Spleen (tissue), 11 donors: ENCODE results near the gene CCND2. TPM values are rescaled to one million over a fixed set of nuclear protein-coding genes. Genes with fewer than 3 reads are reported as not detected.

Experiments used
- DNase-seq: peaks from one replicate; pipeline ENCODE4 v3.0.0-alpha.2; 2020
- H3K27ac ChIP-seq, 8 donors: fragments of 200-600 bp; sonication (generic) in 7 of 8; 1 replicate in 4 of 8; 2 replicates in 4 of 8; pipeline versions ENCODE4 v1.5.0 to v1.8.0; 2016 to 2021; ENCODE audit warnings: inconsistent platforms in 4 of 8, mild to moderate bottlenecking in 4 of 8, moderate library complexity in 1 of 8
- H3K27me3 ChIP-seq, 7 donors: fragments of 200-600 bp; sonication (generic) in 6 of 7; replicated peaks in 1 of 7; 1 replicate in 4 of 7; 2 replicates in 3 of 7; pipeline versions ENCODE4 v1.5.0 to v1.8.0; 2016 to 2021; ENCODE audit warnings: inconsistent platforms in 3 of 7, mild to moderate bottlenecking in 1 of 7
- H3K36me3 ChIP-seq, 6 donors: fragments of 200-600 bp; sonication (generic) in 5 of 6; 1 replicate in 4 of 6; 2 replicates in 2 of 6; pipeline versions ENCODE4 v1.5.0 to v1.8.0; 2016 to 2021; ENCODE audit warnings: inconsistent platforms in 2 of 6
- H3K4me1 ChIP-seq, 6 donors: fragments of 200-600 bp; sonication (generic) in 5 of 6; 1 replicate in 3 of 6; 2 replicates in 3 of 6; pipeline versions ENCODE4 v1.5.0 to v1.8.0; 2016 to 2021; ENCODE audit warnings: inconsistent platforms in 3 of 6
- H3K4me3 ChIP-seq, 8 donors: fragments of 200-600 bp; sonication (generic) in 7 of 8; 1 replicate in 4 of 8; 2 replicates in 4 of 8; pipeline versions ENCODE4 v1.5.0 to v1.8.0; 2016 to 2021; ENCODE audit warnings: inconsistent platforms in 4 of 8, mild to moderate bottlenecking in 4 of 8, moderate library complexity in 2 of 8
- H3K9me3 ChIP-seq, 8 donors: fragments of 200-600 bp; sonication (generic) in 7 of 8; 1 replicate in 4 of 8; 2 replicates in 4 of 8; pipeline versions ENCODE4 v1.5.0 to v1.8.0; 2016 to 2021; ENCODE audit warnings: inconsistent platforms in 4 of 8
- CTCF ChIP-seq, 11 experiments: fragments of 200-600 bp in 7 of 11; fragments of 450-650 bp in 4 of 11; sonication (generic) in 4 of 11; IDR thresholded peaks in 8 of 11; conservative IDR thresholded peaks in 3 of 11; 1 replicate in 7 of 11; 2 replicates in 4 of 11; pipeline versions ENCODE4 v1.4.0 to v1.8.0; 2016 to 2021; ENCODE audit warnings: antibody characterized with exemption in 11 of 11, inconsistent platforms in 4 of 11, mild to moderate bottlenecking in 1 of 11
- POLR2A ChIP-seq, 3 donors: fragments of 450-650 bp; IDR thresholded peaks; one replicate each; pipeline ENCODE4 v1.5.1; 2017; ENCODE audit warnings: antibody characterized with exemption in 3 of 3, mild to moderate bottlenecking in 1 of 3
- POLR2AphosphoS5 ChIP-seq, 3 donors: sonication (generic); formaldehyde crosslinking; IDR thresholded peaks; one replicate each; pipeline ENCODE4 v1.5.1; 2017; ENCODE audit warnings: antibody characterized with exemption in 3 of 3
- WGBS, 5 donors: extraction: QIAGEN DNeasy Blood & Tissue Kit in 3 of 5; methylation state at CpG; one replicate each; pipeline versions ENCODE4 v1.1.5 to v1.1.7; 2013 to 2018; 5-methylcytosine and 5-hydroxymethylcytosine counted together
- intact Hi-C: fragments of 100-400 bp; cut with DNase I; formaldehyde crosslinking; loops from one replicate; pipeline ENCODE4 v1.15.0; 2023; ENCODE audit warnings: low total_unique reads
- polyA plus RNA-seq, 3 donors: library from polyadenylated mRNA; stranded (reverse); fragments of 200-250 nt; gene quantifications; one replicate each; pipeline ENCODE4 v1.2.1, GENCODE V29; 2013
- total RNA-seq, 7 donors: library from RNA; depleted of rRNA in 3 of 7; stranded (reverse); fragments of >200 nt in 3 of 7; fragmentation: NEBNext Ultra II Directional in 4 of 7; extraction: Animal tissue kit (Norgen Biotek cat#: 25700) in 4 of 7; gene quantifications; one replicate each; pipeline versions ENCODE4 v1.1.0 to v1.2.1, GENCODE V29; 2016 to 2021
- donor health status: healthy with polysubstance abuse.
- donor health status: DM: no; HTN: no; CAD: no; lungs with moderate emphysema.
- donor health status: DM: no; HTN: no; CAD: no.
- donor health status: Bipolar disorder and iron deficiency.
- donor health status: healthy.
- donor health status: DM: no; HTN: no; CAD: no.
- donor health status: DM: yes; HTN: yes; CAD: no.

The CCND2 gene
- total and polyA plus RNA-seq, 10 donors: 9.4 to 110 (median 59.4) TPM

GRCh38 chr12:4301932-4302501 is 28.5 kb downstream of the CCND2 start:
- TF ChIP-seq CTCF (IDR thresholded peaks at IDR 0.05 in 8 of 11, conservative IDR thresholded peaks at IDR 0.05 in 3 of 11): no peak
- no peak for TF ChIP-seq POLR2A (IDR thresholded peaks at IDR 0.05)
- TF ChIP-seq POLR2AphosphoS5 (IDR thresholded peaks at IDR 0.05): no peak
- intact Hi-C loops: loop anchor here (10.0 kb wide), 1 partner anchor 223 kb away; no protein-coding TSS in a partner anchor
- DNase-seq: no peak
- Histone ChIP-seq H3K27me3 (no peaks in the 10 kb centered on the region), H3K27ac (no peak overlapping the region), H3K9me3 (no peaks in the 10 kb centered on the region), H3K4me3 (no peak overlapping the region), H3K4me1 (peaks cover 0 to 12% (median 0%) of the 10 kb centered on the region in 6 donors), H3K36me3 (peaks cover 0 to 99% (median 47%) of the 10 kb centered on the region in 6 donors)
- 91 to 96% (median 93%) methylated on average over 11 of the region's 11 CpGs for WGBS, 5 donors

GRCh38 chr12:4302881-4303280 is 29.3 kb downstream of the CCND2 start:
- Histone ChIP-seq H3K27me3 (no peaks in the 10 kb centered on the region), H3K36me3 (peaks cover 0 to 99% (median 45%) of the 10 kb centered on the region in 6 donors), H3K4me1 (peaks cover 0 to 21% (median 3%) of the 10 kb centered on the region in 6 donors), H3K9me3 (no peaks in the 10 kb centered on the region), H3K4me3 (no peak overlapping the region), H3K27ac (no peak overlapping the region)
- intact Hi-C loops: loop anchor here (10.0 kb wide), 1 partner anchor 222 kb away; no protein-coding TSS in a partner anchor
- TF ChIP-seq POLR2AphosphoS5 (IDR thresholded peaks at IDR 0.05) (no peak), CTCF (IDR thresholded peaks at IDR 0.05 in 8 of 11, conservative IDR thresholded peaks at IDR 0.05 in 3 of 11) (no peak), POLR2A (IDR thresholded peaks at IDR 0.05) (no peak)
- DNase-seq: no peak
- 86 to 93% (median 88%) methylated on average over 8 of the region's 8 CpGs for WGBS, 5 donors

- peaks cover 0 to 99% (median 42%) of the 10 kb centered on the region in 6 donors for H3K36me3 ChIP-seq
- DNase-seq: no peak
- H3K4me1 ChIP-seq: peaks cover 0 to 18% (median 4%) of the 10 kb centered on the region in 6 donors
- H3K4me3 ChIP-seq: no peak overlapping the region
- TF ChIP-seq CTCF (IDR thresholded peaks at IDR 0.05 in 8 of 11, conservative IDR thresholded peaks at IDR 0.05 in 3 of 11) (no peak), POLR2A (IDR thresholded peaks at IDR 0.05) (no peak), POLR2AphosphoS5 (IDR thresholded peaks at IDR 0.05) (no peak)
- H3K27me3 ChIP-seq: no peaks in the 10 kb centered on the region
- H3K9me3 ChIP-seq: no peaks in the 10 kb centered on the region
- intact Hi-C loops: loop anchor here (10.0 kb wide), 1 partner anchor 221 kb away; no protein-coding TSS in a partner anchor
- peak overlapping the region in 1 of 8 donors; percentile 7 for H3K27ac ChIP-seq
- 84 to 100% (median 91%) methylated on average over 1 to 3 of the region's 3 CpGs for WGBS, 5 donors
Observed at GRCh38 chr12:4303750-4304149, 30.2 kb downstream of the CCND2 start.

- H3K27ac ChIP-seq: no peak overlapping the region
- intact Hi-C loops: loop anchor here (10.0 kb wide), 1 partner anchor 217 kb away; no protein-coding TSS in a partner anchor
- TF ChIP-seq CTCF (IDR thresholded peaks at IDR 0.05 in 8 of 11, conservative IDR thresholded peaks at IDR 0.05 in 3 of 11) (peak in 9 of 11 experiments; percentile 26 to 68 (median 51)), POLR2AphosphoS5 (IDR thresholded peaks at IDR 0.05) (peak; percentile 16 to 38 (median 36)), POLR2A (IDR thresholded peaks at IDR 0.05) (no peak)
- no peaks in the 10 kb centered on the region for H3K27me3 ChIP-seq
- peaks cover 0 to 17% (median 4%) of the 10 kb centered on the region in 6 donors for H3K4me1 ChIP-seq
- no peak overlapping the region for H3K4me3 ChIP-seq
- no peaks in the 10 kb centered on the region for H3K9me3 ChIP-seq
- 44 to 71% (median 59%) methylated on average over 25 of the region's 25 CpGs for WGBS, 5 donors
- H3K36me3 ChIP-seq: peaks cover 0 to 68% (median 23%) of the 10 kb centered on the region in 6 donors
- DNase-seq: no peak
Observed at GRCh38 chr12:4307593-4308333, 34.2 kb downstream of the CCND2 start.
